ENCODE results near the gene CD300LB.
A peak's percentile ranks its signal among the peaks of the same experiment; 100 is the strongest.
"Not testable (repeated sequence)": the region's sequence is repeated elsewhere in the genome, so short reads cannot be mapped to it uniquely, and the experiment has no call there.

The CD300LB gene

GRCh38 chr17:74531231-74531761 is at the start of gene CD300LB:
TSS of gene CD300LB (minus strand) at chr17:74531475. CDS start at chr17:74531350, 125 bp downstream.
- no peak for DNase-seq (ENCODE audit: low read depth in 4 of 4, low spot score in 1 of 4)

GRCh38 chr17:74579900-74580299 is 48.6 kb upstream of the CD300LB start:
- no peak for DNase-seq (ENCODE audit: low read depth in 4 of 4, low spot score in 1 of 4)

DNA sequence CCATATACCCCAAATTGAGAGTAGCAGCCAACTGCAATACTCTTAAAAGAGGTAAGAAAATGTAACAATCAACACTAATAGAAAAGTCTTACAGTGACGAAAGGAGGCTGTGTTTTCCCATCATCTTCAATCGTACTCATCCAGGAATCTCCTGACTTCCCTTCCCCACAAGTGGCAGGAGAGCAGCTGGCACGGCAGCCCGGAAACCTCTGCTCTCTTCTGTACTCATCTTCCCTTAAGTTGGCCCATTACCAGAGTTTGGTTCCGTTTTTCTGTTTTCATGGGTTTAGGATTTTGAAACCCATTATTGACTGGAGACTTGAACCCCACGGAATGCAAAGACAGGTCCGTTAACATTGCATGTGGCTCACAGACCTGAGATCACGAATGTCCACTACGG is 47.7 kb upstream of the CD300LB start:
- no peak for DNase-seq (ENCODE audit: low read depth in 4 of 4, low spot score in 1 of 4)

- DNase-seq (ENCODE audit: low read depth in 4 of 4, low spot score in 1 of 4), result no peak
These were observed 43.3 kb upstream of the CD300LB start for GRCh38 chr17:74574489-74575142.

- DNase-seq (ENCODE audit: low read depth in 4 of 4, low spot score in 1 of 4), result not testable (repeated sequence)
These were observed 42.4 kb upstream of the CD300LB start for GRCh38 chr17:74573635-74574034.

- DNase-seq (ENCODE audit: low read depth in 4 of 4, low spot score in 1 of 4), result no peak
These were observed 41.9 kb upstream of the CD300LB start for GRCh38 chr17:74573169-74573568.

GRCh38 chr17:74571621-74572270 is 40.5 kb upstream of the CD300LB start:
- DNase-seq (ENCODE audit: low read depth in 4 of 4, low spot score in 1 of 4), result no peak

GRCh38 chr17:74569020-74570003 is 38.0 kb upstream of the CD300LB start:
- peak in 1 of 4 experiments; percentile 13 for DNase-seq (ENCODE audit: low read depth in 4 of 4, low spot score in 1 of 4)

- DNase-seq (ENCODE audit: low read depth in 4 of 4, low spot score in 1 of 4), result no peak
These were observed 37.0 kb upstream of the CD300LB start for GRCh38 chr17:74568106-74568873.

DNA sequence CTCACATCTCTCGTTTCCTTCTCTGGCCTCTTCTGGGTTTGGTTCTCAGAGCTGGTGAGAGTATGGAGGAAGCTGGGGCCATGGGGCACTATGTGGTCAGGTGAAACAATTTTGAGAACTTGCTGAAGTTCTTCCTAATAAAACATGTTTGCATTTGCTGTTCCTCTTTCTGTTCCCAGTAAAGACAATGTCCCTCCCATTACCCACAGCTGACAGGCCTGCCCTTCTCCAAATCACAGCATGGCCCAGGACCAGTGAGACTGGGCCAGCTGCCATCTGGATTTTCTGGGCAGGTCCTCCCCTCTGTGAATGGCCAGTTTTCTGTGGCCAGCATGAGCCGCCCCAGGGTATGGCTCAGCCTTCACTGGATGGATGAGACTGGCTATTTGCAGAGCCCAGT is 36.1 kb upstream of the CD300LB start, which contains the start of gene CD300H:
Gene CD300H, minus strand, starts transcription at position 113 of the 400 bp plus-strand sequence.
- DNase-seq (ENCODE audit: low read depth in 4 of 4, low spot score in 1 of 4), result no peak

- DNase-seq (ENCODE audit: low read depth in 4 of 4, low spot score in 1 of 4), result peak in 1 of 4 experiments; percentile 25
These were observed 35.0 kb upstream of the CD300LB start for GRCh38 chr17:74566132-74566753.

DNA sequence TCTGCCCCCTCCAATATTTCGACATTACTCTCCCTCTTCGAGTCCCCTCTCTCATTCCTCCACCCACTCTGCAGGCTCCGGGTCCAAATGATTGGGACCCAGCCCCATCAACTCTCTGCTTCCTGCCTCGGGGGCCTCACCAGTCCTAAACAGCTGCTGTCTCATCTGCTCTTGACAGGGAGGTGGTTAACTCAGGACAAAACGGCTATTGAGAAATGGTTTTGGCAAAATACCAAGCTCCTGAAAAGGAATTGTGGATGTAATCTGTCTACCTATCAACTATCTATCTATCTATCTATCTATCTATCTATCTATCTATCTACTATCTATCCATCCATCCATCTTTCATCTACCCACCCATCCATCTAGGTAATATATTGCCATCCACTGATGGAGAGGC is 33.9 kb upstream of the CD300LB start:
- no peak for DNase-seq (ENCODE audit: low read depth in 4 of 4, low spot score in 1 of 4)

DNA sequence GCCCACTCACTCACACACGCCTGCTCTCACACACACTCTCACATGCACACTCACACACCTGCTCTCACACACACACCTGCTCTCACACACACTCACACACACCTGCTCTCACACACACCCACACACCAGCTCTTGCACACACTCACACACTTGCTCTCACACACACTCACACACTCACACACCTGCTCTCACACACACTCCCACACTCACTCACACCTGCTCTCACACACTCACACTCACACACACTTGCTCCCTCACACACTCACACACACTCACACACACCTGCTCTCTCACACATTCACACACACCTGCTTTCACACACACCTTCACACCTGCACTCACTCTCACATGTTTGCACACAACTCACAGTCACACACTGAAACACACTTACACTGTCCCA is 32.1 kb upstream of the CD300LB start:
- DNase-seq (ENCODE audit: low read depth in 4 of 4, low spot score in 1 of 4), result no peak

- DNase-seq (ENCODE audit: low read depth in 4 of 4, low spot score in 1 of 4), result no peak
These were observed 30.3 kb upstream of the CD300LB start for GRCh38 chr17:74561586-74561985.

GRCh38 chr17:74558882-74559519 is 27.7 kb upstream of the CD300LB start:
- no peak for DNase-seq (ENCODE audit: low read depth in 4 of 4, low spot score in 1 of 4)

DNA sequence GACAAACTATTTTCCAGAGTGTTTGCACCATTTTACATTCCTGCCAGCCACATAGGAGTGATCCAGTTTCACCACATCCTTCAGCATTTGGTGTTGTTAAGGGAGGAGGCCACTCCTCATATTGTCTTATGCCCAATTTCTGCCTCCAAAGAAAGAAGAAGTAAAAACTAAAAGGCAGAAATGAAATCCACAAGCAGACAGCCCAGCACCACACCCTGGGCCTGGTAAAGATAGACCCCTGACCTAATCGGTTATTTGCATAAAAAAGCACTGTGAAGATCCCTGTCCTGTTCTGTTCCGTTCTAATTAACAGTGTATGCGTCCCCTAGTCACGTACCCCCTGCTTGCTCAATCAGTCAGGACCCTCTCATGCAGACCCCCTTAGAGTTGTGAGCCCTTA is 27.1 kb upstream of the CD300LB start:
- DNase-seq (ENCODE audit: low read depth in 4 of 4, low spot score in 1 of 4), result not testable (repeated sequence)

GRCh38 chr17:74555427-74555940 is 24.2 kb upstream of the CD300LB start:
- no peak for DNase-seq (ENCODE audit: low read depth in 4 of 4, low spot score in 1 of 4)

GRCh38 chr17:74554909-74555308 is 23.6 kb upstream of the CD300LB start:
- no peak for DNase-seq (ENCODE audit: low read depth in 4 of 4, low spot score in 1 of 4)

DNA sequence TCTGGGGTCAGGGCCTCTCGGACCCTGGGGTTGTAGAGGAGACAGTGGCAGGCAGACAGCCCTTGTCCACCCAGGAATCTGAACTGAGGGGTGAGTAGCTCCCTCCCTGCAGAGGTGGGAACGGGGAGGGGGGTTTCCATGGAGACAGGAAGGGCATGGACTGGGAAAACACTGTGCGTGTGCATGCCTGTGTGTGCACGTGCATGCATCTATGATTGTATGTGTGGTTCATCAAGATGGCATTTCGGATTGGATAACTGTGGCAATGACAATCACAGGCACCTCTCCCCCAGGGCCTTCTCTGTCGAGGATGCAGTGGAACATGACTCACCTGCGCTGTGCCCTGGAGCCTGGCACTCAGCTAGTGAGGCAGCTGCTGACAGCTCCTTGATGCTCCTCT is 20.8 kb upstream of the CD300LB start:
- no peak for DNase-seq (ENCODE audit: low read depth in 4 of 4, low spot score in 1 of 4)

All from stimulated activated CD4-positive, alpha-beta T cell treated with anti-CD3 and anti-CD28 coated beads, Interleukin-1b, Interleukin-23, amount 100 ng/mL, for 24 hours (primary cell).